Liver (tissue), 9 donors: ENCODE results near the gene TAC3. TPM values are rescaled to one million over a fixed set of nuclear protein-coding genes. Genes with fewer than 3 reads are reported as not detected.

Experiments
- DNase-seq: peaks from one replicate; pipeline ENCODE4 v3.0.0-alpha.2; 2017; ENCODE audit warnings: low spot score
- H3K27ac ChIP-seq, 2 donors: one replicate each; pipeline ENCODE4 v1.7.0; 2013; ENCODE audit warnings: inconsistent platforms in 2 of 2, low read length in 2 of 2, control low read depth in 1 of 2, low read depth in 1 of 2, mild to moderate bottlenecking in 1 of 2
- H3K27me3 ChIP-seq, 4 donors: one replicate each; pipeline versions ENCODE4 v1.6.1 to v1.7.0; 2013; ENCODE audit warnings: low read length in 3 of 4, inconsistent platforms in 1 of 4, mild to moderate bottlenecking in 1 of 4, moderate library complexity in 1 of 4; ENCODE audit not compliant: control insufficient read depth in 4 of 4, insufficient read depth in 4 of 4
- H3K36me3 ChIP-seq, 4 donors: one replicate each; pipeline versions ENCODE4 v1.6.1 to v1.7.0; 2013; ENCODE audit warnings: low read length in 3 of 4, mild to moderate bottlenecking in 3 of 4, low read depth in 1 of 4, moderate library complexity in 1 of 4; ENCODE audit not compliant: control insufficient read depth in 4 of 4, insufficient read depth in 3 of 4
- H3K4me1 ChIP-seq, 4 donors: one replicate each; pipeline versions ENCODE4 v1.6.1 to v1.7.0; 2013; ENCODE audit warnings: low read length in 3 of 4, mild to moderate bottlenecking in 3 of 4, moderate library complexity in 1 of 4; ENCODE audit not compliant: control insufficient read depth in 4 of 4, insufficient read depth in 4 of 4
- H3K4me3 ChIP-seq, 3 donors: one replicate each; pipeline versions ENCODE4 v1.6.1 to v1.7.0; 2013; ENCODE audit warnings: low read length in 3 of 3, control low read depth in 1 of 3, low read depth in 1 of 3, mild to moderate bottlenecking in 1 of 3
- H3K9ac ChIP-seq, 2 donors: one replicate each; pipeline ENCODE4 v1.7.0; 2013; ENCODE audit warnings: low read length in 2 of 2, mild to moderate bottlenecking in 2 of 2, moderate library complexity in 2 of 2, control low read depth in 1 of 2, low read depth in 1 of 2
- H3K9me3 ChIP-seq, 4 donors: one replicate each; pipeline versions ENCODE4 v1.6.1 to v1.7.0; 2013; ENCODE audit warnings: low read length in 3 of 4; ENCODE audit not compliant: control insufficient read depth in 4 of 4
- ATF3 ChIP-seq: IDR thresholded peaks from 2 replicates; pipeline ENCODE4 v1.6.1; 2016; ENCODE audit warnings: antibody characterized with exemption
- CTCF ChIP-seq: fragments of 150-350 bp; IDR thresholded peaks from 2 replicates; pipeline ENCODE4 v1.5.1; 2017; ENCODE audit warnings: improper control_type of control experiment, low read depth, low read length; ENCODE audit not compliant: missing input control
- EGR1 ChIP-seq, 2 donors: IDR thresholded peaks; 2 replicates each; pipeline ENCODE4 v1.6.1; 2016 to 2018; ENCODE audit warnings: antibody characterized with exemption in 2 of 2, low read depth in 2 of 2
- FOXA1 ChIP-seq: IDR thresholded peaks from 2 replicates; pipeline ENCODE4 v1.6.1; 2016; ENCODE audit warnings: antibody characterized with exemption
- FOXA2 ChIP-seq: IDR thresholded peaks from 2 replicates; pipeline ENCODE4 v1.6.1; 2016; ENCODE audit warnings: antibody characterized with exemption
- GABPA ChIP-seq, 2 donors: IDR thresholded peaks in 1 of 2; conservative IDR thresholded peaks in 1 of 2; 2 replicates each; pipeline ENCODE4 v1.6.1; 2016; ENCODE audit warnings: antibody characterized with exemption in 2 of 2, mild to moderate bottlenecking in 1 of 2, moderate library complexity in 1 of 2
- HNF4A ChIP-seq, 2 donors: conservative IDR thresholded peaks; 2 replicates each; pipeline ENCODE4 v1.6.1; 2016; ENCODE audit warnings: antibody characterized with exemption in 2 of 2, mild to moderate bottlenecking in 2 of 2
- HNF4G ChIP-seq: IDR thresholded peaks from 2 replicates; pipeline ENCODE4 v1.6.1; 2016; ENCODE audit warnings: antibody characterized with exemption
- JUND ChIP-seq, 2 donors: IDR thresholded peaks; 2 replicates each; pipeline ENCODE4 v1.6.1; 2016; ENCODE audit warnings: antibody characterized with exemption in 2 of 2
- MAX ChIP-seq: IDR thresholded peaks from 2 replicates; pipeline ENCODE4 v1.6.1; 2016; ENCODE audit warnings: antibody characterized with exemption
- NR2F2 ChIP-seq: IDR thresholded peaks from 2 replicates; pipeline ENCODE4 v1.6.1; 2016; ENCODE audit warnings: antibody characterized with exemption
- REST ChIP-seq: IDR thresholded peaks from 2 replicates; pipeline ENCODE4 v1.6.1; 2016; ENCODE audit warnings: antibody characterized with exemption, mild to moderate bottlenecking
- RXRA ChIP-seq, 2 donors: IDR thresholded peaks; 2 replicates each; pipeline ENCODE4 v1.6.1; 2017 to 2018; ENCODE audit warnings: antibody characterized with exemption in 2 of 2, mild to moderate bottlenecking in 1 of 2
- SP1 ChIP-seq: IDR thresholded peaks from 2 replicates; pipeline ENCODE4 v1.6.1; 2018; ENCODE audit warnings: antibody characterized with exemption, mild to moderate bottlenecking
- YY1 ChIP-seq: IDR thresholded peaks from 2 replicates; pipeline ENCODE4 v1.6.1; 2016; ENCODE audit warnings: antibody characterized with exemption, mild to moderate bottlenecking
- ZBTB33 ChIP-seq: IDR thresholded peaks from 2 replicates; pipeline ENCODE4 v1.6.1; 2016; ENCODE audit warnings: antibody characterized with exemption
- WGBS: extraction: QIAGEN DNeasy Blood & Tissue Kit; methylation state at CpG from one replicate; pipeline ENCODE4 v1.1.7; 2013; 5-methylcytosine and 5-hydroxymethylcytosine counted together
- polyA plus RNA-seq, 2 donors: library from polyadenylated mRNA; stranded (reverse) in 1 of 2; unstranded in 1 of 2; fragments of 200-250 nt in 1 of 2; fragments of >200 nt in 1 of 2; fragmentation: Nextera tagmentation in 1 of 2; extraction: Ambion mirVana in 1 of 2; gene quantifications; one replicate each; pipeline versions ENCODE4 v1.2.1 to v1.2.3, GENCODE V29; 2013 to 2015
- total RNA-seq, 2 donors: library from RNA; depleted of rRNA; stranded (reverse); fragments of >200 nt; gene quantifications; one replicate each; pipeline ENCODE4 v1.2.3, GENCODE V29; 2014
- donor health status: healthy.
- donor health status: healthy.
- donor health status: healthy.
- donor health status: healthy.
- donor health status: healthy.

TAC3 gene
- total and polyA plus RNA-seq, 4 donors, result not detected

GRCh38 chr12:57012600-57013465 is 3.5 kb downstream of the TAC3 start:
- WGBS, result 86% methylated on average over 7 of the region's 7 CpGs
- TF ChIP-seq HNF4G, result no peak
- TF ChIP-seq RXRA (IDR thresholded peaks at IDR 0.05), result no peak
- TF ChIP-seq SP1, result no peak
- no peak for TF ChIP-seq ATF3
- TF ChIP-seq NR2F2, result no peak
- no peak for TF ChIP-seq YY1
- no peak for TF ChIP-seq REST

GRCh38 chr12:57011438-57012424 is 4.6 kb downstream of the TAC3 start:
- H3K36me3 ChIP-seq, result no peaks in the 10 kb centered on the region
- no peak overlapping the region for H3K9ac ChIP-seq
- DNase-seq, result no peak
- no peaks in the 10 kb centered on the region for H3K9me3 ChIP-seq
- H3K4me1 ChIP-seq, result peaks cover 0 to 3% (median 2%) of the 10 kb centered on the region in 4 donors
- H3K27ac ChIP-seq, result no peak overlapping the region
- no peak overlapping the region for H3K4me3 ChIP-seq
- 82% methylated on average over 12 of the region's 12 CpGs for WGBS
- no peaks in the 10 kb centered on the region for H3K27me3 ChIP-seq
- no peak for TF ChIP-seq GABPA (IDR thresholded peaks at IDR 0.05 in 1 of 2, conservative IDR thresholded peaks at IDR 0.05 in 1 of 2)
- no peak for TF ChIP-seq FOXA1
- TF ChIP-seq MAX, result no peak
- no peak for TF ChIP-seq HNF4G
- no peak for TF ChIP-seq REST
- no peak for TF ChIP-seq CTCF
- no peak for TF ChIP-seq HNF4A (conservative IDR thresholded peaks at IDR 0.05)
- TF ChIP-seq ATF3, result no peak
- no peak for TF ChIP-seq ZBTB33
- no peak for TF ChIP-seq NR2F2
- no peak for TF ChIP-seq SP1
- no peak for TF ChIP-seq FOXA2
- no peak for TF ChIP-seq JUND (IDR thresholded peaks at IDR 0.05)
- TF ChIP-seq RXRA (IDR thresholded peaks at IDR 0.05), result no peak
- no peak for TF ChIP-seq EGR1 (IDR thresholded peaks at IDR 0.05; ENCODE audit: low read depth in 2 of 2)

More at GRCh38 chr12:57012600-57013465, 3.5 kb downstream of the TAC3 start:
- no peaks in the 10 kb centered on the region for H3K27me3 ChIP-seq
- no peaks in the 10 kb centered on the region for H3K9me3 ChIP-seq
- no peak overlapping the region for H3K9ac ChIP-seq
- H3K27ac ChIP-seq, result no peak overlapping the region
- H3K4me3 ChIP-seq, result no peak overlapping the region
- H3K4me1 ChIP-seq, result no peaks in the 10 kb centered on the region
- no peaks in the 10 kb centered on the region for H3K36me3 ChIP-seq
- no peak for DNase-seq
